Activated gamma-delta T cell (primary cell): ENCODE data around the gene MAP2K4.
"Not testable (repeated sequence)": the region's sequence is repeated elsewhere in the genome, so short reads cannot be mapped to it uniquely, and the experiment has no call there.

Experiments used
- DNase-seq: peaks from one replicate; lab custom pipeline; 2025; lab: John Stamatoyannopoulos, UW
- total RNA-seq, 2 donors: gene quantifications; one replicate each; lab custom pipeline; 2026; lab: John Stamatoyannopoulos, UW

The MAP2K4 gene
- 82.3 to 84.7 reads per million in 2 donors for total RNA-seq

DNA sequence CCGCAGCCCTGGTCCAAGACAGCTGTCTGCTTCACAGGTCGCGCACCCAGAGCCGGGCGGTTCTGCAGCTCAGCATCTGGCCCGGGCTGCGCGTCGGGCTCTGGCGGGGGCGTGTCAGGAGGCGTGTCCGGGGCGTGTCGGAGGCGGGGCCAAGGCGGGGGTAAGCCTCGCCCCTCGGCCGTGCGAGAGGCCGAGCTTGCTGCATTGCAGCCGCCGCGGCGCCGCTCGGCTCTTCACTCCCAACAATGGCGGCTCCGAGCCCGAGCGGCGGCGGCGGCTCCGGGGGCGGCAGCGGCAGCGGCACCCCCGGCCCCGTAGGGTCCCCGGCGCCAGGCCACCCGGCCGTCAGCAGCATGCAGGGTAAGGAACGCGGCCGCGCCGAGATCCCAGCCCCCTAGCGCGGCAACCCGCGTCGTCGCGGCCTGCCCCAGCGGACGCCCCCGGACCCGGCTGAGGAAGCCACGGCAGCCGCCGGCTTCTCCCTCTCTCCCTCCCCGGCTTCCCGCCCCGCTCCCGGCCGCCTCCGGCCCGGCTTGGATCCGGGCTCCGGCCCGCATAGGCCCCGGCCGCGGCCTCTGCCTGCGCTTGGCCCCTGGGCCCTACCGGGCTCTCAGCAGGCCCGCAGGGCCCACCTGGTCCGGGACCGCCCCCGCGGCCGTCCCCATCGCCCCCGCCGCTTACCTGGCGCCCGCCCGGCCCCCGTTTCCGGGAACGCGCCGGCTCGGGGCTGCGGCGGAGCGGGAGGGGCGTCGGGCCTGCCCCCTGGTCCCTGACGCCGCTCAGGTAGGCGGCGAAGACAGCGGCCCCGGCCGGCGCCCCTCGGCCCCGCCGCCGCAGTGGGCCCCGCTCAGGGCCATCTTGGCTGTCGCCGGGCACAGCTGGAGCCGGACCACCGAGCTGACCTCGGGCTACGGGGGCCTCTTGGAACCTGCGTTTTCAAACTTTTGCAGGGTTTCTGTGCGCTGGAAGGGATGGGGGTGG lies at the start of gene MAP2K4:
TSS of gene MAP2K4 (plus strand) at position 236 of the 981 bp plus-strand sequence. CDS start at position 246, 10 bp downstream.
- DNase-seq = peak; percentile 87

DNA sequence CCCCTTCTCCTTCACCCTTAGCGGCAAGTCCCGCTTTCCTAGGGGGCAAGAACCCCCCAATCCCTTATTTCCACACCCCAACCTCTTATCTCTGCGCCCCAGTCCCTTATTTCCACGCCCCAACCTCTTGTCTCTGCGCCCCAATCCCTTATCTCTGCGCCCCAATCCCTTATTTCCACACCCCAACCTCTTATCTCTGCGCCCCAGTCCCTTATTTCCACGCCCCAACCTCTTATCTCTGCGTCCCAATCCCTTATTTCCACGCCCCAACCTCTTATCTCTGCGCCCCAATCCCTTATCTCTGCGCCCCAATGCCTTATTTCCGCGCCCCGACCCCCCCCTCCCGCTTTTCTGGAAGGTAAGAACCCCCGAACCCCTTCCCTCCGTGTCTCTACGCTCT lies 47.9 kb upstream of the MAP2K4 start:
- not testable (repeated sequence) for DNase-seq

DNA sequence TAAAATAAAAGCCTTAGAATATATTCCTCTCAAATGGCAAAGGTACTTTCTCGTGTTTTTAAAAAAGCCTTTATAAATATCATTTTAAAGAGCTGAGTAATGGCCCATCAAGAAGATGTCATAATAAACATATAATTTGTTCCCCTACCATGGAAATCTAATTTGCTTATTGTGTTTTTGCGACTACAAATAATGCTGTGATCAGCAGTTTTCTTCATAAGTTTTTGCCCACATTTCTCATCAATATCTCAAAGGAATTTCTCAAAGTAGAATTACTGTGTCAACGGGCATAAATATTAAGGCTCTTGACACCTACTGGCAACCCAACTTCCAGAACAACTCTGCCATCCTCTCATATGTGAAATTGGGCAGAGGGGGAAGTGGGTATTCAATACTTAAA lies 40.9 kb upstream of the MAP2K4 start:
- DNase-seq = no peak

DNA sequence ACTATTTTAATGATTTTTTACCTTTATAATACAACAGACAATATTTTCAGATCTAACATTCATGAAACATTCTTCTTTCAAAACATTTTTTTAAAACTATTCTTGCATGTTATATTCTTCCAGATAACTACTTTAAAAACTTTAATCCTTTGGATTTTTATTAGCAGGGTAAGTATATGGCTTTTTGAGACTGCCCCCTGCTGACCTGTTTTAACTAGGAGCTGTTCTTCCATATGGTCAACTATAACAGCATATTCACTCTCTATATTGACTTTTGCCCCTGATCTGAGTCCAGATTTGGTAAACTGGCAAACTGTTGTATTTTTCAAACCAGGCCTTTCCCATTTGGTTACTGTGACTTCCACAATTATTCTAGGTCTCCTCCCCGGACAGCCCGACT lies 39.9 kb upstream of the MAP2K4 start:
- no peak for DNase-seq

DNA sequence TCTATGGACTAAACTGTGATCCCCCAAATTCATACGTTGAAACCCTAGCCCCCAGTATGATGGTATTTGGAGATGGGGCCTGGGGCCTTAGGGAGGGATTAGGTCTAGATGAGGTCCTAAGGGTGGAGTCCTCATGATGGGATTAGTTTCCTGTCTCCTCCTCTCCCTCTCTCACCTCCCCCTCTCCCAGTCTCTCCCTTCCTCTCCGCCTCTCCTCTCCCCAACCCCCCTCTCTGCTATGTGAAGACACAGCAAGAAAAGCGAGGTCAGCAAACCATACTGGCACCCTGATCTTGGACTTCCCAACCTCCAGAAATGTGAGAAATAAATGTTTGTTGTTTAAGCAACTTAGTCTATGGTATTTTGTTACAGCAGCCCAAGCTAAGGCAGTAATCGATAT lies 38.8 kb upstream of the MAP2K4 start:
- DNase-seq = no peak

DNA sequence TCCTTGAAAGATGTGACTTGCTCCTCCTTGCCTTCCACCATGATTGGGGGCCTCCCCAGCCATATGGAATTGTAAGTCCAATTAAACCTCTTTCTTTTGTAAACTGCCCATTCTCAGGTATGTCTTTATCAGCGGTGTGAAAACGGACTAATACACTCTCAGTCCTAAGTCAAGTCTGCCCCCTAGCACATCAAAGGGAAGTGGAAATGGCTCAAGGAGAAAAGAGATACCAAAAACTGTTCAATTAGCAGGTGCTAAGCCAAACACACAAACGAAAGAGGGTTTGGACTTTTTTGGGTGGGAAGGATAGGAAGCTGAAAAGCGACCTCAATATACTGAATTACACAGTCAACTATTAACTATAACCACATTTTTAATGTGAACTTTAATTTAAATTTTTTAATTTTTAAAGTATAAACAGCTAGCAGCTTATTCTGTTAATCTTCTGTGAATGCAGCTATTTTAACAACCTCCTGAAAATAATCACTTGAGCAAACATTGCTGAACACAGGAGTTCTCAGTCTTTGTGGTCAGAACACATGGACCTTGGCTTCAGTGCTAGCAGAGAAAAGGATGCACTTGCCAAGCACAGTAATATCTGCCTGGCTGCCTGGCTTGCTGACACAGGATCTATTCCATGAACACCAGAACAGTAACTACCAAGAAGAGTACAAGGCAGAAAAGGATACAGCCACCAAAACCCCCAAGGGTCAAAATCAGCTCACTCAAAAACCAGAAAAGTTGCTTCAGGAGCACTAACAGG lies 34.3 kb upstream of the MAP2K4 start:
- DNase-seq = no peak

DNA sequence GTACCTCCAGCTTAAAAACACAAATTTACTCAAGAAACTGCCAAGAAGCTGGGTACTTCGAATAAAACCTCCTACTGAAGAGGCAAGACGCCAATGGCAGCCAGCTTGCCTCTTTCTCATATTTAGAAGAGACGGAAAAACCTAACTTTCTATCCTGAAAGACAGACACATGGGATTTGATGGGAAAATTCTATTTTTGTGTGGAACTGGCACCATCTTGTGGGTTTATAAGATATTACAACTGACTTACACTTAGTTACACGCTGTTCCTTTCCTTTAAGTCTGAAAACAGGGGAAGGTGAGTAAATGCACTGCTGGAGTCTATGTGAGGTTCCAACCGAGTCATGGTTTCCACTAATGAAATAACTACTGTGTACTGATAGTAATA lies 33.7 kb upstream of the MAP2K4 start:
- DNase-seq = no peak

DNA sequence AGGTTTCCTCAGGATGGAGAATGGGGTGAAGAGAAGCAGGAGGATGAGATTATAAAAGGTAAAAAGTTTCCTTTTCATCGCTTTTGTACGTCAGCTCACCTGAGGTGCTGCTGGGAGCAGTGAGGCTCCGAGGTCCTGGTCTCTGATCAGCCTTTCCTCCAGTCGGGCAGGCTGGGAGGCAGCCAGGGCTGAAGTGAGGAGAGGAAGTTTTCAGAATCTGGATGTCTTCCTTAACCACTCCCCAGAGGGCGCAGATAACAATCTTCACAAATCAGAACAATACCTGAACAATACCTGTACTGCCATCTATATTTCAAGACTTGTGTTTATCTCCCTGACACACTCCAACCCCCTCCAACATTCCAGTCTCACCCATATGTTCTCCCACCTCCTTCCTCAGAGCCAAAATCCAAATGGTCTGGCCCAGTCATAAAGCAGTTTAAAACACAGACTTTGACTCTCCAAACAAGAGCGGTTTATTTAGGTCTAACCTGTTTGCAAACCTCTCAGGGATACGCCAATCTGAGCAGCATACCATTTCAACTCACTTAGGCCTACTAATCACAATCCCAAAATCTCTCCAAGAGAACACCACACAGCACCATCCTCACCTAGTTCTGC lies 30.2 kb upstream of the MAP2K4 start:
- DNase-seq = no peak

DNA sequence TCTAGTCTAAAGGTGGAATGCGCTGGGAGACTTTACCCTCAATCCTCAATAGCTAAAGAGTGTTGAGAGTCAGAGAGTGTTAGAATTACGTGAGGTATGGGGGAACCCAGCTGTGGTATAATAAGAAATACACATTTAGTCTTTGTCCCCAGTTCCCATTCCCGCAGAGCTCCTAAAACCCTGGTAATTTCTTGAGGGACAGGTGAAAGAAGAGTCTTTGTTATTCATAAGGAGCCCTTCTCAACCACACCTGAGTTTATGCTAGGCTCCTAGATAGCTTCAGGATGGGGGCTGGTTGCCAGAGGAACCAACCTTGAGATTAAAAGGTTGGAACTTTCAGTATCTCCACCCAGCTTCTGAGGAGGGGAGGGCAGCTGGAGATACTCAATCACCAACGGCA lies 29.2 kb upstream of the MAP2K4 start:
- DNase-seq = no peak

DNA sequence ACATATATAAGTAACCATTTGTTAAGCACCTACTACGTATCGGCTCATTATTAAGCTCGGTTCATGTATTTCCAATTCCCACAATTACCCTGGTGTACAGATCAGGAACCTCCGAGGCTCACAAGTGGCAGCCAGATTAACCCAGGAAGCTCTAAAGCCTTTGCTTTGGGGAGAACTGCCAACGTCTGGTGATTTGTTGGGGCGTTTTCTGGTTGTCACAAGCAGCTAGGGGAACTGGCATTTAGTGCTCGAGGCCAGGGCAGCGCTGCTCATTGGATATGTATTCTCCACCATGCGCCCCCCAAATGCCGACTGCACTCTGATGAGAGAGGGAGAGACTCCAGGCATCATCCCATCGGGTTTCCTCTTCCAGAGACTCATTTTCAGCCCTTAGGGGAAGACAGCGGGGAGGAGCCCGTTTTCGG lies 23.9 kb upstream of the MAP2K4 start:
- DNase-seq = no peak

DNA sequence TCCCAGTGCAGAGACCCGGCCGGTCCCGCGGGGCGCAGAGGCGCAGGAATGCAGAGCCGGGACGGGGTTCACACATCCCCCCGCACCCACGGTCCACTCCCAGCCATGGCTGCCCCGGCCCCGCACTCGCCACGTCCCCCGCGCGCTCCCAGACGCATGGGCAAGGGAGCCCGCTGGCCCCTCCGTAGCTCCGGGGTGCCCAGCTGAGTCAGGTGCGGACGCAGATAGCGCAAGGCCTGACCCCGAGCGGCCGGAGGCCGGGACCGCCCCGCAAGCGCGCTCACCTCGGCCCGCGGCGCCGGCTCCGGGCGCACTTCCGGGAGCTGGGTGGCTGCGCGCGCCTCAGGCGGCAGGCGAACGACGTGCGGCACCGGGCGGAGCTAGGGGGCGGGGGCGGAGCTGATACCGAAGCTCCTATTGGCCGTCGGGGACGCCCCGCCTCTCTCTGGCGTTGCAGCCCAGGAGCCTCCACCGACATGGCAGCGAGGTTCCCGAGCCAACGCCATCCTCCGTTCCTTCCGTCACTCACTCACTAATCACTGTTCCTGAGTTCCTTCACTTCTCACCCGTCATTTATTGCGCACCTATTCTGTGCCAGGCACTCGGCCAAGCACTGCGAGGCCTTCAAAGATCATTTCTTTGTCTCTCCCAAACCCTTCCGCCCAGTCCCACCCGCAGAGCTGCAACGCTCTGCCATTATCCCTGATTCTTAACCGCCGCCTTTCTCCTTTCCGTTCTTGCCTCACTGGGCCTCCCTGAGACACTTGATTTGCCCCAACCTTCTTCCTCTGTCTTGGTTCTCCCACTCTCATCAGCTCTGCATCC lies 23.3 kb upstream of the MAP2K4 start, which contains the start of gene ZNF18:
TSS of gene ZNF18 (minus strand) at position 329 of the 825 bp plus-strand sequence. CDS start 4,646 bp downstream, outside the sequence.
- peak; percentile 93 for DNase-seq

DNA sequence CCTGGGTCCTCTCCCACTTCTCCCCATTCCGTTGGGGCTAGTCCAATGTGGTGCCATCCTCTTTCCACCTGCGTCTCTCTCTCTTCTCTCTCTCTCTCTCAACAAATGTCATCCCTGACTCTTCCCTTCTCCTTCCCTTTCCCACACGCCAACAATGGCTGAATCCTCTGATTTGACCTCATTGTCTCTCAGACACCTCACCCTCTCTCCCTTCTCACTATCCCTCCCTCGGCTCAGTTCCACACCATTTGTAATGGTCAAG lies 22.8 kb upstream of the MAP2K4 start:
- DNase-seq = no peak

DNA sequence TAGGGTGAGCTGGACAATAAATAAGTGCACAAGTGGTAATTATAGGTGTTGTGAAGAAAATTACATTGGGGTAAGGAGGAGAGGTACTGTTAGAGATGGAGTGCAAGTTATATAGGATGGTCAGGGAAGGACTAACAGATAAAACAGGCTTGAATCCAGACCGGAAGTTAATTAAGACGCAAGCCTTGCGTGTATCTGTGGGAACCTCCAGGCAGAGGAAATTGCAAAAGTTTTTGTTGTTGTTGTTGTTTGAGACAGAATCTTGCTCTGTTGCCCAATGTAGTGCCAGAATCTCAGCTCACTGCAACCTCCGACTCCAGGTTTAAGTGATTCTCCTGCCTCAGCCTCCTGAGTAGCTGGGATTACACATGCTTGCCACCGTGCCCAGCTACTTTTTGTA lies 21.0 kb upstream of the MAP2K4 start:
- DNase-seq = no peak

DNA sequence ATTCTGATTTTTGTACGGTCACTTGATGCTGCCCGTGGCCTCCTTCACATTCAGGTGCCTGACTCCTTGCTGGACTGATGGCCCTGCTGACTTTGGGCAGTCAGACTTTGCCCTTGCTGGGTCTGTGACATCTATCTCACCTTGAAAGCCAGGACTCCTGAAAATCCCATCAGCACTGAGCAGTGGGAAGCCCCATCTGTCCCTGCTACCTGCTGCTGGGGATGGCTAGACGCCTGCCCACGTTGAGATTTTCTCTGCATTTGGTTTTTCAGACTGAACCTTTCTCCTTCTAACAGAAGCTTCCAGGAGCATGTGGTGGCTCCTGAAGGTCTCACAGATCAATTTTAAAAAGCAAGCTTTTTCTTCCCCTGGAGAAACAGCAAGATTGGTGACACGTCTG lies 13.2 kb upstream of the MAP2K4 start:
- no peak for DNase-seq

DNA sequence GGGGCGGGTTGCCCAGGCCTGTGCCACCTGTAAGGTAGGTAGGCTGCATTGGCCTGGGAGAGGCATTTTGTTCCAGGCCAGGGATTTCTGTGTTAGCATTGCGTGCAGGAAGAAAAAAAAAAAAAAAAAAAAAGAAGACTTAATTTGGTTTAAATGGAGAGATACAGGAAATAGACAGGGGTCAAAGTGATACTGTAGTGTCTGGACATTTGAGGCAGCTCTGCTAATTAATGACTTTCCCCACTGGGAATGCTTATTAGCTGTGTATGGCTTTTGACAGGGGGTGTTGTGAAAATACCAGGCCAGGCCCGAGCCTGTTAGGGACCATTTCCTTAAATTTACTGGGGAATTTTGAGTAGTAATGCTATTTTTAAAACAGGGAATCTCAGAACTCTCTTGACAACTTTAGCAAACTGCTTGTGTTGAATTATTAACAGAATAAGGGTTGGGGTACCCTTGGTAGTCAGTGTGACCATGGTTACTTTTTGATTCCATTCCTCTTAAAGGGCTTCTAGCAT lies 1.0 kb downstream of the MAP2K4 start:
- DNase-seq = no peak

DNA sequence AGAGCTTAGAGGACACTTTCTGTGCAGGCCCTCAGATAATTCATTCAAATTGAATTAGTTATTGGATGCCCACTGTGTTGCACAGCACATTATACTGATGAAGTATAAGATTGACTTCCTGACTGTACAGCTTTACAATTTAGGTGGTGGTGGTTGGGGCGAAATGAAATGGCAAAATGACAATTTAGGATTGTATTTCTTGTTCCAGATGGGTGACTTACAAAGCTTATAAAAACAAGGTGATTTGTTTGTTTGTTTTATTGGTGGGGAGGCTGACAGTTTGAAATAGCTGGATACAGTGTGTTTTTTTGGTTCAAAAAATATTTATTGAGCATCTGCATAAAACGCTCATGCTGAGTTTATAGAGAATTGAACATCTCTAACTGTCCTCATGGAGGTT lies 1.6 kb downstream of the MAP2K4 start:
- DNase-seq = no peak

DNA sequence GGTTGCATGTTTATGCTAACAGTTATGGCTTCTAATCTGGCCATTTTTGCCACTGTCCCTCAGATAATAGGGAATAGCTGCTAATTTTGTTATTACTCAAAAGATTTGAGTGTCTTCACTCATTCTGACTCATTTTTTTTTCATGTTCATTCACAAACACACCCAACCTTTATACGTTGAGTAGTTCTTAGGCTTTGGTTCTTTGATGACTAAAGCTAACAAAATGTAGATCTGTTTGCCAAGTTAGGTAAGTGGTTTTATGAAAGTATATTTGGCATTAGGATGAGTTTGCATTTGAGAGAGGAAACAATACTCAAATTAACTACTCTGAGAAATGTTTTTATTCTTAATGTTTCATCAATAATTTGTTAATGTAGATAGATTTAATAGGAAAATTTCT lies 3.6 kb downstream of the MAP2K4 start:
- DNase-seq = no peak

DNA sequence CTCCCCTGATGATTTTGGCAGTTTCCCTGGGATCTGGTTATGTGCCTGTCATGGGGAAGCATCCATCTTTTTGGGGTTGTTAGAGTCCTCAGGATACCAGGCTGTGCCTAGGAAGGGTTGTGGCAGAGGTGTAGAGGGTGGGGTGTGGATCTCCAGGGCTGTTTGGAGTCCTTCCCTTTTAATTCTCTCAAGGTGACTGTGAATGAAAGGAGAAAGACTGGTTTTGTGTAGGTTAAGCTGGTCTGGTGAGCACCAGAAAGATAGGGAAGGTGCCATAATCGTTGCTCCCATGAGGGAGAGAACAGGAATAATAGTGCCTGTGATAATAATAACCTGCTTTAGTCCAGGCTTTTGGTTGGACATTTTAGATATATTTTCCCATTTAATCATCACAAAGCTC lies 7.0 kb downstream of the MAP2K4 start:
- no peak for DNase-seq

DNA sequence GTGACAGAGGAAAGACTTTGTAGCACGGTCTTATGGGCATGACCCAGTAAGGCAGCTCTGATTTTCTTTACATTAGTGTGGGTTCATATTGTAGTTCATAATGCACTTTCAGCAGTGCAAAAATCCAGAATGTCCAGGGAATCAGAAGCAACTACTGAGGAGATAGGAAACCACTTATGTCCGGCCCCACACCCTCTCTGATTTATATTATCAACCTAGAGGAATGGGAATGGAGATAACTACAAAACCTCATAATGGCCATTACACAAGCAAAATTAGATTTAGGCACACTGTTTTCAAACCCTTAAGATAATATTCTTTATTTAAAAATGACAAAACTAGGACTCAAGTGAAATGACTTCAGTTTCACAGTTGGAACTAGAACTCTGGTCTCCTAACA lies 7.9 kb downstream of the MAP2K4 start:
- DNase-seq = no peak

DNA sequence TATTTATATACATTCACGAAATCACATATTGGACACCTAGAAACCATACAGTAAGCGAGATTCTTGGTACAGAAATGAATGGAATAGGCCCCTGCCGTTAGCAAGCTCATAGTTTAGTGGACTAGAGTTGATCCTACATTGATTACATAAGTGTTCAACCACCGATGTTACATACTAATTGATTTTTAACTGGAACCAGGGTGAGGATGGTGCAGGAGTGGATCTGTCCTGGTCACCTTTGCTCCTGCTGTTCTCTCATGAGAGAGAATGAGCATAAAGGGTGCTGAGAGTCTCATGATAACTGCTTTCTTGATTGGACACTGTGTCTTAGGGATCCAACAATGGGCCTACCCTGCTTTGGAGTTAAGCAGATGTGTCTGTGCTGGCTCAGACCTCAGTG lies 13.9 kb downstream of the MAP2K4 start:
- no peak for DNase-seq

DNA sequence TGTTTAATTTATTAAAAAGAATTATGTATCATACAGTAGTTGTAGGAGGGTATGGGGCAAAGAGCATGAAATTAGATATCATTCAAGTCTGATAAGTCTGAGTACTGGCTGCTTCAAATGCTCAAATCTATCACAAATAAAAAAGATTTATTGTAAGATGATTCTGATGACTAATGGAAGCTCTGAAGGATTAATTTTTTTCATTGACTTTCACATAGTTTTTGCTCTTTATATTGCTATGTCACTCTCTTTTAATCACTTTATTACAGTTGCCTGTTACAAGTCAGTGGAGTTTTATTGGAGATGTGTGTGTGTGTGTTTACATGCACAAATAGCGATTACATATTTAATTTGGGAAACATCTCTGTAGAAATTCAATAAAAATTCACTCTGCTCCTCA lies 15.0 kb downstream of the MAP2K4 start:
- no peak for DNase-seq
